HG03045 (cell line): ENCODE results near the gene ZBTB20.
"Not testable (repeated sequence)": the region's sequence is repeated elsewhere in the genome, so short reads cannot be mapped to it uniquely, and the experiment has no call there.

Source experiments
- ATAC-seq: cut with Tn5 transposase; IDR thresholded peaks from one replicate; pipeline ENCODE4 v1.9.1; 2021; ENCODE audit warnings: mild to moderate bottlenecking, moderate library complexity; ENCODE audit not compliant: unreplicated experiment

ZBTB20 gene

GRCh38 chr3:115148142-115148790, 1.2 kb upstream of the ZBTB20 start:
- no peak for ATAC-seq

- ATAC-seq: peak; percentile 85
Observed at GRCh38 chr3:115147329-115148141, 447 bp upstream of the ZBTB20 start.

DNA sequence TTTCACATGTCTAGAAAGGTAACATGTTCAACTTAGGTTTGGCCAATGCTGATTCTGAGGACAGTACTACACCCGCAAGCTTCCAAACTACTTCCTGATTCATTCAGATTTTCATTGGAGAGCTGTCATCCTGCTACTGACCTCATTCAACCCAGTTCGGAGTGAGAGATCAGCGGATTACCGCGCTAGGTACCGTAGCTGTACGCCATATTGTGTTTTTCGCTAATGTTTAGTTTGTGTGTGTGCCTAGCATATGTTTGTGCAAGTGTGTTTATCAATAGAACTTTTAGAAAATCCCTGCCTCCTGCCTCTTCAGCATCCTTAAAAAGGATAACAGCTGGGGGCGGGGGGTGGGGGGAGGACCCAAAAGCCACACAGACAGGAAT, 1.1 kb downstream of the ZBTB20 start:
- ATAC-seq: no peak

GRCh38 chr3:115141033-115141757, 5.9 kb downstream of the ZBTB20 start:
- peak; percentile 70 for ATAC-seq

GRCh38 chr3:115139072-115139471, 8.0 kb downstream of the ZBTB20 start:
- no peak for ATAC-seq

DNA sequence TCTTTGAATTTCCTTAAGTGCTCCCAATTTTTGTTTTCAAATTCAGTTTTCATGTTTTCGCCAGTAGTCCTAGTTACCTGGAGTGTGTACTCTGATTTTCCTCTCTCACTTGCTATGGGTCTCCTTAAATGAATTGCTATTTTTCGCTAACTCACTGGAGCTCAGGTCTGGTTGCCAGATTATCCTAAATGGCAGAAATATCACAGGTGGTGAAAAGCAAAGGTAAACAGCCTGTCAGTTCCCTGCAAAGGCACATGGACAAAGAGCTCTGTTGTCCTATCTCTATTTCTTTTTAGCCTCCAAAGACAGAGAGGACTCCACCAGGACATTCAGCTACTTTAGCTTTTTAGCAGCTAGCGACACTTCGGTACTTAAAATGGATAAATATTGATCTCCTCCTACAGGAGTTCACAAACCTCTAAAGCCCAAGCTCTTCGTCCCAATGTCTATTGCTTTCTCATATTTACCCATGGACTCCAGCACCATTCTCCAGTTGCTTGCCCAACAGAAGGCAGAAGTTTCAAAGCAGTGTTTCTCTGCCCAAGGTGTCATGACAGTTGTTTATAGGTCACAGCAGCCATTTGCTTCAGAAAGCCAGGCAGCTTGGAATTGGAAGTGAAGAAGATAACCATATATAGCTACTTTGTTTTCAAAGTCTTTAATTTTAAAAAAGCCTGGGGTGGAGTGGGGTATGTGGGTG, 12.3 kb downstream of the ZBTB20 start:
- no peak for ATAC-seq

GRCh38 chr3:115127208-115127607, 19.9 kb downstream of the ZBTB20 start:
- ATAC-seq: no peak

DNA sequence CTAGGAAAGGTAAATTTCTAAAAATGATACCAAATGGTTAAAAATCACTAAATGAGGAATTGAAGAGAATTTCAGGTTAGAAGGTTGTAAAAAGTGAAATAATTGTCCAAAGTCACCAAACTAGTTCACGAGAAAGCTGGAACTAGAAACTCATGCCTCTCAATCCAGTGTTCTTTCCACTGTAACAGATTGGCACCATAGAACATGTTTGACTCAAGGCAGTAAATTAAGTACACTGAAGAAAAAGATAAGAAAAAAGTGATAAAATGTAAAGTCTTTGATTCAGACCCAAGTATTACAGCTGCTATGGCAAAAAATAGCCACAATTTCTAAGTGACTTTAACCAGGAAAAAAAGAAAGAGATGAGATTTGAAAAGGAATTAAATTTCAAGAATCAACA, 26.5 kb downstream of the ZBTB20 start:
- no peak for ATAC-seq

DNA sequence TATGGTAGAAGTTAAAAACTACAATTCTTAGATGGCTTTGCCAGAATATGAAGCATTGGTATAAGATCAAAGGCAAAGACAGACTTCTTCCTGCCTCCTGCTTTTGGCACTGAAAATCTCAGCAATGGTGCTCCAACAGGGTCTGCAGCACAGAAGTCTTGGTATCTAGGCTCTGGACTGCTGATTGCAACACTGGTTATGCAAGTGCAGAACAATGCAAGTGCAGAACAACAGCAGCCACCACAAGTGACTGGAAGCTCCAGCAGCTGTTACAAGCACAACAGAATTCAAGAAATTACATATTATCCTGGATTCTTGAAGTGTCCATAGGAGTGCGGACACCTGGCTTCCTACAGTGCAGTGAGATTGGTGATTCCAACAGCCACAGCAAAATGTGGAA, 33.7 kb downstream of the ZBTB20 start:
- ATAC-seq: no peak

- ATAC-seq: no peak
Observed at GRCh38 chr3:115111632-115112031, 35.5 kb downstream of the ZBTB20 start.

DNA sequence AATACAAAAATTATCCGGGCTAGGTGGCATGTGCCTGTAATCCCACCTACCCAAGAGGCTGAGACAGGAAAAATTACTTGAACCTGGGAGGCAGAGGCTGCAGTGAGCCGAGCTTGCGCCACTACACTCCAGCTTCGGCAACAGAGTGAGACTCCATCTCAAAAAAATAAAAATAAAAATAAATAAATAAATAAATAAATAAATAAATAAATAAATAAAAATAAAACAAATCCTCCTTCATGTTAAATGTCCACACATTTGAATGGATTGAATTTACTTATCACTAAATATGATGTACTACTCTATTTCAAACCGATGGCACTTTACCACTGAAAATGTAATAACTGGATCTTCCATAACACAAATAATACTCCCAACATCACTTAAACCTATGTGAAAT, 36.3 kb downstream of the ZBTB20 start:
- no peak for ATAC-seq

GRCh38 chr3:115110066-115110465, 37.0 kb downstream of the ZBTB20 start:
- ATAC-seq: not testable (repeated sequence)

- ATAC-seq: no peak
Observed at GRCh38 chr3:115108614-115109013, 38.5 kb downstream of the ZBTB20 start.

DNA sequence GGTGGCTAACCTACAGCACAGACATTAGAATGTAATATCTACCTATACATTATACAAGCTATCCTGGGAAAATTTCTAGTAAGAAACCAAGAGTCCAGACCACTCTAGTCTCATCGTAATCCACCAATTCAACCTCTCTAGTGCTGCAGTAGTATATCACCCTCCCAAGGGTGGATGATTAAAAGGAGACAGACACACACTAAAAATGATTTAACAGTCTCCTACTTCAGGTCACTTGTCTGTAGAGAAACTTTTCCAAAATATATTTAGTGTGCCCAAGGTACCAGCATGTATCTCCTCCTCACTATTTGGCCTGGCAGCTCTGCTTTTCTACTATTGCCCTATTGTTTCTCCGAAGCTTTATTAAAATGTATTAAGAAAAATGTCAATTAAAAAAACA, 45.0 kb downstream of the ZBTB20 start:
- no peak for ATAC-seq

GRCh38 chr3:115100806-115101205, 46.3 kb downstream of the ZBTB20 start:
- ATAC-seq: no peak

- ATAC-seq: no peak
Observed at GRCh38 chr3:115099986-115100571, 47.0 kb downstream of the ZBTB20 start.

GRCh38 chr3:115099134-115099985, 47.7 kb downstream of the ZBTB20 start:
- ATAC-seq: no peak

DNA sequence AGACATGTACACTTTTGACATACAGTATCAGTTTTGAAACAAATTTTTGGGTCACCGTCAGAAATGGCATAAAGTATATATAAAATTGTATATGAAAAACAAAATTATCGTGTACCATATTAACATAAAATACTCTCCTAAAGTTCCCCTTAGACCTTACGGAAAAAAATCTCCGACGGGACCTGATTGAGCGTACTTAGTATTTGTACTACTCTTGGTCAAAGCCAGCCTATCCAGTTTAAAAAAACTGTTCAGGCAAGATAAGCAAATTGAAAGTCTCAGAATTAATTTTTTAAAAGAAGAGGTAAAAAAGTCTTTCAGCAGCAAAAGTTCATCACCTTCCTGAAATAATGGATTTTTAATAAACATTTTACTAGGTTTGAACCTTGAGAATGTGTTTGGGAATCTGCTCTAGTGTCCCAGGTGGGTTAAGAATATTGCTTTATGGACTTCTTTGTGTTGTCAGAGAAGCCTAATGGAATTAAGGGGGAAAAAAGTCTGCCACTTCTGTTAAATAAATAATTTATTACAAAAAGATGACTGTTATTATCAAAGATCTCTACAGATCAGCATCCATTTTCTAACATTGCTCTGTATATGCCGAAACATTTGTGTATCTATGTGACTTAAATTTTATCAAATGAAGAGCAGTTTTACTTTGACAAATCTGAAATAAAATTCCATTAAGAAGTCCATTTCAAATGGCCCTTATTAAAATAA, 48.6 kb downstream of the ZBTB20 start:
- no peak for ATAC-seq

DNA sequence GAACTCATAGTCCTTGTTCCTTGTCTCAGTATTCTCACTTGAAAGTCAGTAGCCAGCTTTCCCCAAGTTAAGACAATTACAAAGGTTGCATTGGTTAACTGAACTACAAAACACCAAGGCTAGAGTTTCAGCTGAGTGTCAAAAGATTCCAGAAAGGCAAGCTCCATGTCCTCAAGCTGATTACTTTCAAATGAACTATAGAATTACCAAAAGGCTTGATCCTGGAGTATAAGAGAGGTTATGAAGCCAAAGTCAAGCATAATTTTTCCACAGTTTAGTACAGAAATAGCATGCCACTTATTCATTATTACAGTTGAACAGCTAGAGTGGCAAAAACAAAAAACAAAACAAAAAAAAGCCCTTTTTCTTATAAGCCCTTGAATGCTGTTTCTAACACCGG, 51.9 kb downstream of the ZBTB20 start:
- no peak for ATAC-seq
